ENCODE measurements around the gene LRRN4CL. TPM values are rescaled to one million over a fixed set of nuclear protein-coding genes. Genes with fewer than 3 reads are reported as not detected.

Gene LRRN4CL
- total and polyA plus RNA-seq, 9 of the 15 experiments (the other 6 are each of a cell fraction or from before 2014, with no cell fraction given): 0.03 to 0.11 (median 0.05) TPM; not detected in 4

- TF ChIP-seq C11orf30 (IDR thresholded peaks at IDR 0.05; ENCODE audit: low read depth) (no peak), ZNF263 (CRISPR knock-in tag; IDR thresholded peaks at IDR 0.05; ENCODE audit: borderline replicate concordance) (0 out of 2 replicates have a peak, but pooled peaks have one; percentile 5), HINFP (tag; conservative IDR thresholded peaks at IDR 0.05; ENCODE audit: low read depth) (peak; percentile 52; the same call in 1 of the 2 replicates), YBX1 (IDR thresholded peaks at IDR 0.05) (no peak), FUS (optimal IDR thresholded peaks at IDR 0.05; ENCODE audit: low read depth, low read length) (no peak), YY1 (IDR thresholded peaks at IDR 0.05; ENCODE audit: borderline replicate concordance in 1 of 3, control insufficient read depth in 1 of 3, extremely low read depth in 1 of 3, insufficient read depth in 3 of 3, insufficient read length in 1 of 3, insufficient replicate concordance in 2 of 3, low read depth in 1 of 3, low read length in 2 of 3) (peak in 1 of 3 experiments; percentile 10), TBL1XR1 (IDR thresholded peaks at IDR 0.05; ENCODE audit: low read length in 2 of 2) (0 out of 4 replicates have a peak, but pooled peaks of 1 of the 2 experiments have one; percentile 13), ZNF764 (CRISPR knock-in tag; IDR thresholded peaks at IDR 0.05; ENCODE audit: low read depth) (no peak), EHMT2 (IDR thresholded peaks at IDR 0.05) (no peak), MEF2D (tag; conservative IDR thresholded peaks at IDR 0.05; ENCODE audit: low read depth) (0 out of 2 replicates have a peak, but pooled peaks have one; percentile 19), THRAP3 (IDR thresholded peaks at IDR 0.05; ENCODE audit: borderline replicate concordance) (no peak; the same call in 1 of the 2 replicates), HDAC1 (IDR thresholded peaks at IDR 0.05) (peak in 1 of 2 experiments; percentile 2; a peak in 1 of 4 replicates), THAP7 (CRISPR knock-in tag; IDR thresholded peaks at IDR 0.05) (no peak), SAP30 (IDR thresholded peaks at IDR 0.05; ENCODE audit: borderline replicate concordance, insufficient read depth, low read depth, low read length, poor library complexity, severe bottlenecking) (peak; percentile 32), RHOXF2B (CRISPR knock-in tag; conservative IDR thresholded peaks at IDR 0.05) (no peak), CHD2 (IDR thresholded peaks at IDR 0.05; ENCODE audit: low read depth, low read length) (peak; percentile 25; the same call in 1 of the 2 replicates), HDAC6 (IDR thresholded peaks at IDR 0.05; ENCODE audit: low read depth, low read length) (no peak), KDM4B (IDR thresholded peaks at IDR 0.05; ENCODE audit: borderline replicate concordance in 2 of 2, low read depth in 1 of 2) (no peak), UBTF (IDR thresholded peaks at IDR 0.05; ENCODE audit: borderline replicate concordance in 1 of 2, low read depth in 2 of 2, low read length in 2 of 2) (no peak), ZZZ3 (IDR thresholded peaks at IDR 0.05) (no peak), FOXP1 (CRISPR knock-in tag; IDR thresholded peaks at IDR 0.05) (0 out of 2 replicates have a peak, but pooled peaks have one; percentile 36), MIER1 (IDR thresholded peaks at IDR 0.05; ENCODE audit: low read depth) (no peak), NONO (IDR thresholded peaks at IDR 0.05; ENCODE audit: low read depth in 2 of 2, low read length in 1 of 2) (0 out of 4 replicates have a peak, but pooled peaks of 1 of the 2 experiments have one; percentile 20)
Observed at GRCh38 chr11:62665599-62666258, 23.6 kb downstream of the LRRN4CL start (continued).

Data from K562 (cell line).